G401 (cell line): Measurements from ENCODE around the gene CCDC112. TPM values are rescaled to one million over a fixed set of nuclear protein-coding genes. Genes with fewer than 3 reads are reported as not detected.

ENCODE experiments used
- DNase-seq: peaks from one replicate; pipeline ENCODE4 v3.0.0-alpha.2; 2015; ENCODE audit warnings: low spot score
- in situ Hi-C: cut with HindIII; loops from 2 replicates; pipeline ENCODE4 v1.10.0; 2016; ENCODE audit warnings: low sequenced_read_pairs, mixed read lengths
- total RNA-seq: library from RNA; depleted of rRNA; stranded (reverse); fragments of >200 nt; shearing (Covaris generic); gene quantifications from 2 replicates; pipeline ENCODE4 v1.2.3, GENCODE V29; 2014

Gene CCDC112
- total RNA-seq, 1 experiment from 2014 or later: 8.7 TPM

GRCh38 chr5:115320515-115320914 lies 24.1 kb upstream of the CCDC112 start:
- DNase-seq: no peak
- in situ Hi-C loops: no loop called here

- no peak for DNase-seq
- in situ Hi-C loops: no loop called here
Observed at GRCh38 chr5:115320006-115320405, 23.6 kb upstream of the CCDC112 start.

- no peak for DNase-seq
- in situ Hi-C loops: no loop called here
Observed at GRCh38 chr5:115319007-115319406, 22.6 kb upstream of the CCDC112 start.

GRCh38 chr5:115317736-115318135 lies 21.3 kb upstream of the CCDC112 start:
- no peak for DNase-seq
- in situ Hi-C loops: no loop called here

- DNase-seq: no peak
- in situ Hi-C loops: no loop called here
Observed at GRCh38 chr5:115317320-115317719, 20.9 kb upstream of the CCDC112 start.

GRCh38 chr5:115313632-115314031 lies 17.2 kb upstream of the CCDC112 start:
- DNase-seq: peak; percentile 82
- in situ Hi-C loops: no loop called here

GRCh38 chr5:115313052-115313451 lies 16.6 kb upstream of the CCDC112 start:
- DNase-seq: no peak
- in situ Hi-C loops: no loop called here

GRCh38 chr5:115309751-115310370 lies 13.4 kb upstream of the CCDC112 start:
- peak; percentile 72 for DNase-seq
- in situ Hi-C loops: no loop called here

- no peak for DNase-seq
- in situ Hi-C loops: no loop called here
Observed at GRCh38 chr5:115308815-115309214, 12.4 kb upstream of the CCDC112 start.

GRCh38 chr5:115306011-115306536 lies 9.6 kb upstream of the CCDC112 start:
- in situ Hi-C loops: no loop called here
- DNase-seq: no peak

- in situ Hi-C loops: no loop called here
- DNase-seq: no peak
Observed at GRCh38 chr5:115304496-115304895, 8.0 kb upstream of the CCDC112 start.

- in situ Hi-C loops: no loop called here
- DNase-seq: peak; percentile 15
Observed at GRCh38 chr5:115298811-115299210, 2.4 kb upstream of the CCDC112 start.

- DNase-seq: peak; percentile 64
- in situ Hi-C loops: no loop called here
Observed at GRCh38 chr5:115297031-115297430, 577 bp upstream of the CCDC112 start.

- no peak for DNase-seq
- in situ Hi-C loops: no loop called here
Observed at GRCh38 chr5:115295777-115296123, 704 bp downstream of the CCDC112 start.

GRCh38 chr5:115291397-115291796 lies 5.1 kb downstream of the CCDC112 start:
- DNase-seq: no peak
- in situ Hi-C loops: no loop called here

GRCh38 chr5:115289104-115289503 lies 7.3 kb downstream of the CCDC112 start:
- in situ Hi-C loops: no loop called here
- DNase-seq: no peak

- no peak for DNase-seq
- in situ Hi-C loops: no loop called here
Observed at GRCh38 chr5:115284021-115284420, 12.4 kb downstream of the CCDC112 start.

GRCh38 chr5:115282131-115282530 lies 14.3 kb downstream of the CCDC112 start:
- in situ Hi-C loops: no loop called here
- DNase-seq: no peak

GRCh38 chr5:115274584-115274983 lies 21.9 kb downstream of the CCDC112 start:
- in situ Hi-C loops: no loop called here
- DNase-seq: no peak

GRCh38 chr5:115272297-115272958 lies 24.0 kb downstream of the CCDC112 start:
- in situ Hi-C loops: no loop called here
- no peak for DNase-seq
